GM18870 (cell line): Measurements from ENCODE around the gene DIP2C.

ENCODE experiments used
- ATAC-seq: cut with Tn5 transposase; IDR thresholded peaks from one replicate; pipeline ENCODE4 v1.9.1; 2021; ENCODE audit warnings: moderate library complexity; ENCODE audit not compliant: unreplicated experiment

Gene DIP2C

GRCh38 chr10:508726-509125, 180.7 kb downstream of the DIP2C start:
- no peak for ATAC-seq

GRCh38 chr10:507908-508444, 181.5 kb downstream of the DIP2C start:
- ATAC-seq, result no peak

GRCh38 chr10:507355-507699, 182.1 kb downstream of the DIP2C start:
- ATAC-seq, result no peak

- ATAC-seq, result no peak
Measured at GRCh38 chr10:506451-507354, 182.8 kb downstream of the DIP2C start.

GRCh38 chr10:505419-505818, 184.0 kb downstream of the DIP2C start:
- ATAC-seq, result no peak

- no peak for ATAC-seq
Measured at GRCh38 chr10:504806-505205, 184.7 kb downstream of the DIP2C start.

GRCh38 chr10:504121-504611, 185.3 kb downstream of the DIP2C start:
- no peak for ATAC-seq

GRCh38 chr10:501596-501995, 187.9 kb downstream of the DIP2C start:
- no peak for ATAC-seq

GRCh38 chr10:500876-501275, 188.6 kb downstream of the DIP2C start:
- no peak for ATAC-seq

GRCh38 chr10:499991-500390, 189.5 kb downstream of the DIP2C start:
- no peak for ATAC-seq

GRCh38 chr10:498760-499435, 190.6 kb downstream of the DIP2C start:
- no peak for ATAC-seq

- no peak for ATAC-seq
Measured at GRCh38 chr10:497898-498451, 191.5 kb downstream of the DIP2C start.

- ATAC-seq, result no peak
Measured at GRCh38 chr10:497289-497688, 192.2 kb downstream of the DIP2C start.

- ATAC-seq, result no peak
Measured at GRCh38 chr10:494556-494955, 194.9 kb downstream of the DIP2C start.

- ATAC-seq, result no peak
Measured at GRCh38 chr10:494149-494542, 195.3 kb downstream of the DIP2C start.

GRCh38 chr10:493391-494148, 195.9 kb downstream of the DIP2C start:
- no peak for ATAC-seq

- ATAC-seq, result no peak
Measured at GRCh38 chr10:492836-493235, 196.6 kb downstream of the DIP2C start.

- no peak for ATAC-seq
Measured at GRCh38 chr10:491667-492424, 197.6 kb downstream of the DIP2C start.

- no peak for ATAC-seq
Measured at GRCh38 chr10:490891-491571, 198.4 kb downstream of the DIP2C start.

GRCh38 chr10:490256-490655, 199.2 kb downstream of the DIP2C start:
- ATAC-seq, result no peak
